ENCODE results near the gene CCL15.

DNA sequence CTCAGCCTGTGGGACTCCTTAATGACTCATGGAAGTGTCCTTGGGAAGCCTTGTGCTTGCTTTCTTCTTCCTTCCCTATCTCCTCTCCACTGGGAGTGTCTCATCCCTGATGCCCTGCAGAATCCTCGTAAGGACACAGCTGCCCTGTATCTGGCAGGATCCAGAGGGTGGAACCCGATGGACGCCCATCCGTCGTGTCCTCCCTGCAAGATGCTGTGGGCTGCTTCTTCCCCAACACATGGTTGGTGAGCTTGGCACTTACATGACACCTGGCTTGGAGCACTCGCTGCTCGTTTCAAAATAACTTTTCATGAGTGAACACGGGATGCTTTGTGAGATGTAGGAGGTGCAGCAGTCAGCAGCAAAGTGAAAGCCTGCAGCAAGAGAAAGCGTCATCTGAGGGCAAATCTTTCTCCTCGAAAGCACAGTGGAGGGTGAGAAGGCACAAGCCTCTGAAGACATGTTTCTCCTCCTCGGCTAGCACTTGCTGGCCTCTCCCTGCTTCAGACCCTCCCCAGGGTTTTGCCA lies 3.3 kb downstream of the CCL15 start:
- TF ChIP-seq, protein P1, sequence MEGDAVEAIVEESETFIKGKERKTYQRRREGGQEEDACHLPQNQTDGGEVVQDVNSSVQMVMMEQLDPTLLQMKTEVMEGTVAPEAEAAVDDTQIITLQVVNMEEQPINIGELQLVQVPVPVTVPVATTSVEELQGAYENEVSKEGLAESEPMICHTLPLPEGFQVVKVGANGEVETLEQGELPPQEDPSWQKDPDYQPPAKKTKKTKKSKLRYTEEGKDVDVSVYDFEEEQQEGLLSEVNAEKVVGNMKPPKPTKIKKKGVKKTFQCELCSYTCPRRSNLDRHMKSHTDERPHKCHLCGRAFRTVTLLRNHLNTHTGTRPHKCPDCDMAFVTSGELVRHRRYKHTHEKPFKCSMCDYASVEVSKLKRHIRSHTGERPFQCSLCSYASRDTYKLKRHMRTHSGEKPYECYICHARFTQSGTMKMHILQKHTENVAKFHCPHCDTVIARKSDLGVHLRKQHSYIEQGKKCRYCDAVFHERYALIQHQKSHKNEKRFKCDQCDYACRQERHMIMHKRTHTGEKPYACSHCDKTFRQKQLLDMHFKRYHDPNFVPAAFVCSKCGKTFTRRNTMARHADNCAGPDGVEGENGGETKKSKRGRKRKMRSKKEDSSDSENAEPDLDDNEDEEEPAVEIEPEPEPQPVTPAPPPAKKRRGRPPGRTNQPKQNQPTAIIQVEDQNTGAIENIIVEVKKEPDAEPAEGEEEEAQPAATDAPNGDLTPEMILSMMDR (IDR thresholded peaks at IDR 0.05; ENCODE audit: low read depth, low read length, poor library complexity, severe bottlenecking): no peak
- no peak for TF ChIP-seq EZH2phosphoT487 (IDR thresholded peaks at IDR 0.05; ENCODE audit: borderline replicate concordance, low read length)

All from DOHH2 (cell line).